Kidney (tissue), 14 donors: ENCODE data around the gene JADE2. TPM values are rescaled to one million over a fixed set of nuclear protein-coding genes. Genes with fewer than 3 reads are reported as not detected.
A peak's percentile ranks its signal among the peaks of the same experiment; 100 is the strongest.

ENCODE experiments used
- DNase-seq, 5 donors: peaks; one replicate each; pipeline ENCODE4 v3.0.0-alpha.2; 2013 to 2020
- FAIRE-seq: peaks from 2 replicates; lab custom pipeline; 2012; peaks lifted over from hg19 to GRCh38; lab: Jason Lieb, UNC
- H3K27ac ChIP-seq, 2 donors: one replicate each; pipeline ENCODE4 v1.7.0; 2013; ENCODE audit warnings: low read depth in 2 of 2, low read length in 2 of 2, inconsistent platforms in 1 of 2
- H3K27me3 ChIP-seq: one replicate; pipeline ENCODE4 v1.7.1; 2013; ENCODE audit warnings: low read length, inconsistent platforms; ENCODE audit not compliant: control insufficient read depth, insufficient read depth
- H3K36me3 ChIP-seq, 3 donors: one replicate each; pipeline versions ENCODE4 v1.7.0 to v1.7.1; 2013; ENCODE audit warnings: low read length in 3 of 3, control low read depth in 1 of 3, inconsistent platforms in 1 of 3; ENCODE audit not compliant: insufficient read depth in 3 of 3, control insufficient read depth in 2 of 3
- H3K4me1 ChIP-seq, 3 donors: one replicate each; pipeline versions ENCODE4 v1.7.0 to v1.7.1; 2013; ENCODE audit warnings: low read length in 3 of 3, inconsistent platforms in 1 of 3, low read depth in 1 of 3; ENCODE audit not compliant: control insufficient read depth in 2 of 3, insufficient read depth in 2 of 3
- H3K4me3 ChIP-seq, 3 donors: one replicate each; pipeline versions ENCODE4 v1.7.0 to v1.8.1; 2013; ENCODE audit warnings: low read length in 3 of 3, control low read depth in 1 of 3, inconsistent platforms in 1 of 3
- H3K9ac ChIP-seq, 3 donors: one replicate each; pipeline versions ENCODE4 v1.7.0 to v1.7.1; 2013; ENCODE audit warnings: low read length in 3 of 3, control low read depth in 1 of 3, inconsistent platforms in 1 of 3
- H3K9me3 ChIP-seq, 3 donors: one replicate each; pipeline versions ENCODE4 v1.7.0 to v1.7.1; 2013; ENCODE audit warnings: low read length in 3 of 3, control low read depth in 1 of 3, inconsistent platforms in 1 of 3; ENCODE audit not compliant: control insufficient read depth in 2 of 3, insufficient read depth in 1 of 3
- intact Hi-C: fragments of 100-400 bp; cut with DNase I; formaldehyde crosslinking; loops from one replicate; pipeline ENCODE4 v1.11.1; 2022
- polyA plus RNA-seq: library from polyadenylated mRNA; stranded (reverse); fragments of 350-450 nt; fragmentation: Illumina TruSeq; extraction: RNeasy Lipid Tissue Mini Kit (QIAGEN cat#74804); gene quantifications from one replicate; pipeline ENCODE4 v1.2.3, GENCODE V29; 2014; ENCODE audit warnings: low read depth, low replicate concordance; ENCODE audit not compliant: insufficient read depth
- total RNA-seq: library from RNA; stranded (reverse); fragmentation: NEBNext Ultra II Directional; extraction: Animal tissue kit (Norgen Biotek cat#: 25700); gene quantifications from one replicate; pipeline ENCODE4 v1.2.1, GENCODE V29; 2021
- TF ChIP-seq, protein P1 (sequence below): IDR thresholded peaks from 3 replicates; pipeline ENCODE4 v1.5.1; 2012; ENCODE audit warnings: mild to moderate bottlenecking, moderate library complexity, borderline replicate concordance; ENCODE audit not compliant: insufficient read depth; ENCODE audit errors: extremely low read depth
- donor health status: control.
- donor health status: control.
- donor health status: control.
- donor health status: control.
- donor health status: control.
- donor health status: DM: yes; HTN: yes; CAD: no.
- donor health status: Normal renal cell carcinoma (clear cell type).

The JADE2 gene
- total and polyA plus RNA-seq, 2 donors from 2014 or later = 9.2 to 99.6 TPM

DNA sequence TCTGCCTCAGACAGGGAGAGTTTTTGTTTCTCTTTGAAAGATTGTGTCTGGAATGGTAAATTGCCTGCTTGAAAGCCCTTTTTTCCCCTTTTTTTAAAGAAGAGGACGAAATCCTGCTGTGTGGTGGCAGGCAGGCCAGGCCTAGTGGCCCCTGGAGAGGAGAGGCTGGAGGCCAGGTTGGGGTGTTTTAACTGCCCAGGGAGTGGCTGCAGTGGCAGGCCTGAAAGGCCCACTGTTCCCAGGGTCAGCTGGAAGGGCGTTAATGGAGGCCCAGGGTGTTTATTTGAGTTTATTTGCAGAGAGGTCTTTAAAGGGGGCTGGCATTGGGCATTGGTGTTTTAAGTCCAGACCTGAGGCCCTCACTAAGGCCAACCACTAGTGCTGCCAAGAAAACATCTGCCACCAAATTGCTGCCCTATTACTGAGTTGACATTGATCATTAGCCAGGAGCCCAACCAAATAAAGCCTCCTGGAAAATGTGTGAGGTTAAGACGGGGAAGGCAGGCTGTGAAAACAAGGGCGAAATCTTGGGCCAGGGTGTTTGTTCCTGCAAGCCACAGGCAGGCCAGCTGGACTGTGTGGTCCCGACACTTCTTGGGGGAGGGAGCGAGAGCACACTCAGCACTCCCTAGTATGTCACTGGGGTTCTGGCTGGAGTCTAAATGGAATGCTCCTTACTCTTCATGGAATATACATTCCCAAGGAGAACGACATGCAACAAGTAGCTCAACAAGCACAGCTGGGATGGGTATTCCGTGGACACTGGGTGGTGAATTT is 5.0 kb downstream of the JADE2 start:
- Histone ChIP-seq H3K9me3 (no peaks in the 10 kb centered on the region), H3K4me3 (no peak overlapping the region), H3K27ac (no peak overlapping the region), H3K27me3 (no peaks in the 10 kb centered on the region), H3K36me3 (no peaks in the 10 kb centered on the region), H3K4me1 (peaks cover 0 to 45% (median 26%) of the 10 kb centered on the region in 3 donors), H3K9ac (peak overlapping the region in 1 of 3 donors; percentile 12)
- TF ChIP-seq, protein P1, sequence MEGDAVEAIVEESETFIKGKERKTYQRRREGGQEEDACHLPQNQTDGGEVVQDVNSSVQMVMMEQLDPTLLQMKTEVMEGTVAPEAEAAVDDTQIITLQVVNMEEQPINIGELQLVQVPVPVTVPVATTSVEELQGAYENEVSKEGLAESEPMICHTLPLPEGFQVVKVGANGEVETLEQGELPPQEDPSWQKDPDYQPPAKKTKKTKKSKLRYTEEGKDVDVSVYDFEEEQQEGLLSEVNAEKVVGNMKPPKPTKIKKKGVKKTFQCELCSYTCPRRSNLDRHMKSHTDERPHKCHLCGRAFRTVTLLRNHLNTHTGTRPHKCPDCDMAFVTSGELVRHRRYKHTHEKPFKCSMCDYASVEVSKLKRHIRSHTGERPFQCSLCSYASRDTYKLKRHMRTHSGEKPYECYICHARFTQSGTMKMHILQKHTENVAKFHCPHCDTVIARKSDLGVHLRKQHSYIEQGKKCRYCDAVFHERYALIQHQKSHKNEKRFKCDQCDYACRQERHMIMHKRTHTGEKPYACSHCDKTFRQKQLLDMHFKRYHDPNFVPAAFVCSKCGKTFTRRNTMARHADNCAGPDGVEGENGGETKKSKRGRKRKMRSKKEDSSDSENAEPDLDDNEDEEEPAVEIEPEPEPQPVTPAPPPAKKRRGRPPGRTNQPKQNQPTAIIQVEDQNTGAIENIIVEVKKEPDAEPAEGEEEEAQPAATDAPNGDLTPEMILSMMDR = no peak
- intact Hi-C loops = no loop called here
- DNase-seq (peak in 4 of 5 donors; percentile 40 to 80 (median 59)), FAIRE-seq (no peak)

DNA sequence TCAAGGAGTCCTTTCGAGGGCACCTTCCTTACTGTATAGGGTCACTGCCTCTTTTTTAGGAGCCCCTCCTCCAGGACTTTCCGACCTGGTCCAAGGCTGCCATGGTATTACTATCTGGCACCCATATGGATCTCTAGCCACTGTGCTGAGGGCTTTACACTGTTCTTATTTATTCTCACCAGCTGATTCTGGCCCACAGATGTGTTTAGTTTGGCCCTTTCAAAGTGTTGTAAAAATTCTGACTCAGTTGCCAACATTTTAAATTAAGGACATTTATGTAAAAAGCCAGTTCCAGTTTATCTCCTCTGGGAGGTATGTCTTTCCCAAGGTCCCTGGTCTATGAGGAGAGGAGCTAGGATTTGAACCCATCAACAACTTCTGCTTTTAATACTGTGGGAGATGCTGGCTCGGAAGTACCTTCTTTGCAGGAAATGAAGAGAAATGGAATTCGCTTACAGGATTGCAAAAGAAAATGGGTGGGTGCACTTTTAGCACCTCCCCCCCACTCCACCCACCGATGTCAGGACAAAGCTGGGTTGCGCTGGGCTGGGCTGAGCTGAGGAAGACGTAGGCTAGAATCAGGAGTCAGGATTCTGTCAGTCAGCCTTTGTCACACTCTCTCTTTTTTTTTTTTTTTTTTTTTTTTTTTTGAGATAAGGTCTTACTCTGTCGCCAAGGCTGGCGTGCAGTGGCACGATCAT is 7.8 kb downstream of the JADE2 start:
- H3K4me1 ChIP-seq = peaks cover 0 to 40% (median 19%) of the 10 kb centered on the region in 3 donors
- DNase-seq (peak in 1 of 5 donors; percentile 87), FAIRE-seq (no peak)
- peaks cover 0 to 25% (median 24%) of the 10 kb centered on the region in 3 donors for H3K36me3 ChIP-seq
- TF ChIP-seq, protein P1 = no peak
- H3K27ac ChIP-seq = peak overlapping the region in 1 of 2 donors; percentile 13
- H3K4me3 ChIP-seq = no peak overlapping the region
- intact Hi-C loops = no loop called here
- no peak overlapping the region for H3K9ac ChIP-seq
- H3K27me3 ChIP-seq = no peaks in the 10 kb centered on the region
- no peaks in the 10 kb centered on the region for H3K9me3 ChIP-seq

DNA sequence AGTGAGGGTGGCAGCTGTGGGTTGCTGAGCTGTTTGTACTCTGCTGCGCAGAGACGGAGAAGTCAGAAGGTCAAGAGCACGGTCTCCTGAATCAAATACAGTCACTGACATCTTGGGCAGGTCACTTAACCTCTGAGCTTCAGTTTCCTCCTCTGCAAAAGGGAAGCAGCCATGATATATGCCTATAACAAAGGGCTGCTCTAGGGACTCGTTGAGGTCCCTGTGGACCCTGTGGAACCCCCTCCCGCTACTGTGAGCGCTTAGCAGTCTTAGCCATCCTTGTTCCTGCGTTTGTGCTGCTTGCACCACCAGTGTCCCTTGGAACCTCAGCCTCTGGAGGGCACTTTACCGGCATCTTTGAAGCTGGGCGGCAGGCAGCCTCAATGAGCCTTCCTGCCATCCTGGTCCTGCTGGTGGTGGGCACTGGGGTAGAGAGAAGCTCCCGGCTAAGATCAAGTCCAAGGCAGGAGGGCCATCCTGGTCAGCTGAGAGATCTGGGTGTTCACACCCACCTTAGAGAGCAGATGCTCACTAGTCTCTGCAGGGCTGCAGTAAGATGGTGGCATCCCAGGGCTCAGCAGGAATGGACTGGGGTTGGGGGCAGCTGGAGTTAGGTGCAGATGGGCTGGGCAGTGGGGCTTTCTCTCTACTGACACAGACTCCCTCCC is 8.7 kb downstream of the JADE2 start:
- Histone ChIP-seq H3K4me1 (peaks cover 0 to 30% (median 12%) of the 10 kb centered on the region in 3 donors), H3K4me3 (no peak overlapping the region), H3K9me3 (no peaks in the 10 kb centered on the region), H3K27me3 (no peaks in the 10 kb centered on the region), H3K27ac (no peak overlapping the region), H3K36me3 (peaks cover 0 to 30% (median 28%) of the 10 kb centered on the region in 3 donors), H3K9ac (no peak overlapping the region)
- FAIRE-seq (no peak), DNase-seq (no peak)
- intact Hi-C loops = no loop called here
- TF ChIP-seq, protein P1 = no peak
